Stimulated activated CD8-positive, alpha-beta memory T cell treated with anti-CD3 and anti-CD28 coated beads, Interleukin-2, amount 100 ng/mL, for 1 hour (primary cell): ENCODE measurements around the gene SERINC5.
"Not testable (repeated sequence)": the region's sequence is repeated elsewhere in the genome, so short reads cannot be mapped to it uniquely, and the experiment has no call there.

ENCODE experiments used
- DNase-seq, 2 donors: peaks; one replicate each; pipeline ENCODE4 v3.0.0-alpha.2; 2020; ENCODE audit warnings: low read depth in 2 of 2

Gene SERINC5

GRCh38 chr5:80172067-80172695, 83.7 kb downstream of the SERINC5 start:
- DNase-seq = no peak

- DNase-seq = no peak
These were observed 85.7 kb downstream of the SERINC5 start for GRCh38 chr5:80170117-80170535.

GRCh38 chr5:80168388-80169028, 87.3 kb downstream of the SERINC5 start:
- no peak for DNase-seq

GRCh38 chr5:80165452-80165851, 90.4 kb downstream of the SERINC5 start:
- no peak for DNase-seq

- no peak for DNase-seq
These were observed 94.7 kb downstream of the SERINC5 start for GRCh38 chr5:80161165-80161564.

GRCh38 chr5:80160242-80160641, 95.6 kb downstream of the SERINC5 start:
- DNase-seq = no peak

- DNase-seq = no peak
These were observed 96.6 kb downstream of the SERINC5 start for GRCh38 chr5:80159133-80159815.

- DNase-seq = no peak
These were observed 99.7 kb downstream of the SERINC5 start for GRCh38 chr5:80156156-80156555.

GRCh38 chr5:80154749-80155148, 101.1 kb downstream of the SERINC5 start:
- DNase-seq = no peak

- DNase-seq = not testable (repeated sequence)
These were observed 101.6 kb downstream of the SERINC5 start for GRCh38 chr5:80154289-80154688.

GRCh38 chr5:80153586-80154126, 102.2 kb downstream of the SERINC5 start:
- DNase-seq = no peak

GRCh38 chr5:80152778-80153177, 103.1 kb downstream of the SERINC5 start:
- DNase-seq = no peak

GRCh38 chr5:80151890-80152289, 104.0 kb downstream of the SERINC5 start:
- DNase-seq = no peak

GRCh38 chr5:80150731-80151130, 105.1 kb downstream of the SERINC5 start:
- no peak for DNase-seq

GRCh38 chr5:80149161-80149609, 106.7 kb downstream of the SERINC5 start:
- DNase-seq = no peak

- no peak for DNase-seq
These were observed 108.6 kb downstream of the SERINC5 start for GRCh38 chr5:80147119-80147815.

GRCh38 chr5:80146046-80146445, 109.8 kb downstream of the SERINC5 start:
- no peak for DNase-seq

- no peak for DNase-seq
These were observed 112.4 kb downstream of the SERINC5 start for GRCh38 chr5:80143491-80143890.

GRCh38 chr5:80142996-80143395, 112.9 kb downstream of the SERINC5 start:
- no peak for DNase-seq

- no peak for DNase-seq
These were observed 114.2 kb downstream of the SERINC5 start for GRCh38 chr5:80141681-80142080.

GRCh38 chr5:80141147-80141671, 114.6 kb downstream of the SERINC5 start:
- no peak for DNase-seq

GRCh38 chr5:80140496-80140895, 115.4 kb downstream of the SERINC5 start:
- DNase-seq = no peak
